HUES6 (cell line): ENCODE measurements around the gene C2CD5.
"Not testable (repeated sequence)": the region's sequence is repeated elsewhere in the genome, so short reads cannot be mapped to it uniquely, and the experiment has no call there.

ENCODE experiments used
- H3K27ac ChIP-seq: 2 replicates; pipeline ENCODE4 v1.7.0; 2013; ENCODE audit warnings: low read depth, mild to moderate bottlenecking, low read length, inconsistent platforms
- H3K27me3 ChIP-seq: 2 replicates; pipeline ENCODE4 v1.6.1; 2013; ENCODE audit warnings: low read length; ENCODE audit not compliant: control insufficient read depth, insufficient read depth
- H3K36me3 ChIP-seq: 2 replicates; pipeline ENCODE4 v1.6.1; 2013; ENCODE audit warnings: low read length; ENCODE audit not compliant: control insufficient read depth, insufficient read depth
- H3K4me1 ChIP-seq: 2 replicates; pipeline ENCODE4 v1.6.1; 2013; ENCODE audit warnings: low read length; ENCODE audit not compliant: control insufficient read depth, insufficient read depth
- H3K4me3 ChIP-seq: 2 replicates; pipeline ENCODE4 v1.5.1; 2013; ENCODE audit warnings: low read depth, low read length
- H3K9ac ChIP-seq: one replicate; pipeline ENCODE4 v1.6.1; 2013; ENCODE audit warnings: mild to moderate bottlenecking, low read length
- H3K9me3 ChIP-seq: 2 replicates; pipeline ENCODE4 v1.6.1; 2013; ENCODE audit warnings: low read depth, low read length; ENCODE audit not compliant: control insufficient read depth, insufficient read depth

Gene C2CD5

GRCh38 chr12:22447223-22447622 is 97.1 kb downstream of the C2CD5 start:
- no peak overlapping the region for H3K27ac ChIP-seq
- no peaks in the 10 kb centered on the region for H3K36me3 ChIP-seq
- no peaks in the 10 kb centered on the region for H3K27me3 ChIP-seq
- H3K9ac ChIP-seq = no peak overlapping the region
- H3K9me3 ChIP-seq = no peaks in the 10 kb centered on the region
- H3K4me1 ChIP-seq = no peaks in the 10 kb centered on the region
- H3K4me3 ChIP-seq = no peak overlapping the region

DNA sequence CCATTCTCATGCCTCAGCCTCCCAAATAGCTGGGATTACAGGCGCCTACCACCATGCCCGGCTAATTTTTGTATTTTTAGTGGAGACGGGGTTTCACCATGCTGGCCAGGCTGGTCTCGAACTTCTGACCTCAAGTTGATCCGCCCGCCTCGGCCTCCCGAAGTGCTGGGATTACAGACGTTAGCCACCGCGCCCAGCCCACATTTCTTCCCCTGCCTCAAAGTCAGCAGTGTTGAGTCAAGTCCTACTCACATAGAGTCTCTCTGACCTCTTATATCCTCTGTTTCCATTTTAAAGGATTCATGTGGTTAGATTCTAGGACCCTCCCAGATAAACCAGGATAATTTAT is 100.1 kb downstream of the C2CD5 start:
- not testable (repeated sequence) for H3K36me3 ChIP-seq, H3K9ac ChIP-seq, H3K9me3 ChIP-seq, H3K4me3 ChIP-seq, H3K4me1 ChIP-seq, H3K27ac ChIP-seq, H3K27me3 ChIP-seq

DNA sequence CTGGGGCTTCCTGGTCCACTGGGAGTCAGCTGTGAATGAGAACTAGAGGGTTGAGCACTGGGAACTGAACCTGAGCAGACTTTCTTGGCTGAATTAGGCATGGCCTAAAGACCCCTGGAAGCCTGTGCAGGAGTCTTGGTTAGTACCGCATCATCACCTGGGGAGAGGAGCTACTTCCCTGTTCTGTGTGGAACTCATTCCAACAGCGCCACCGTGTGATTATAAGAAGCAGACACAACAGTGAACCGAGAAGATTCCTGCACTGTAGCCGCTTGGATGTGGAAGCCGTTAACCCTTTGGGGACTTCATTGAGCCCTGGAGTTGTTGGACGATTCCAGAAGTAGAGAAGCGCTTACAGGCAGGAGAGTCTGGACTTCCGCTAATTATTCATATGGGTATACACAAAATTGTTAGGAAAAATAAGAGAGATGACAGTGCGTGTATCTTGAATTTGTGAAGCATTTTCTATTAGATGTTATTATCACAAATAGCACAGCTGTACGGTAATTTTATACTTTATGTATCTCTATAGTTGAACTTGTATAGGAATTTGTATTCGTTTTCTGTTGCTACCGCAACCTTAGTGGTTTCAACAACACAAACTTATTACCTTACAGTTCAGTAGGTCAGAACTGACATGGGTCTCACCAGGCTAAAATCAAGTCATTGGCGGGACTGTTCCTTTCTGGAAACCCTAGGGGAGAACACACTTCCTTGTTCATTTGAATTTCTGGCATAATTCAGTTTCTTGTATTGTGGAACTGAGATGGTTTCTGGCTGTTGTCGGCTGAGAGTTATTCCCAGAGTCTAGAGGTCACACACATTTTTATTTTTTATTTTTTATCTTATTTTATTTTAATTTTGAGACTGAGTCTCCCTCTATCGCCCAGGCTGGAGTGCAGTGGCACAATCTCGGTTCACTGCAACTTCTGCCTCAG is 100.7 kb downstream of the C2CD5 start:
- Histone ChIP-seq H3K4me3 (no peak overlapping the region), H3K27me3 (no peaks in the 10 kb centered on the region), H3K36me3 (no peaks in the 10 kb centered on the region), H3K4me1 (no peaks in the 10 kb centered on the region), H3K9me3 (no peaks in the 10 kb centered on the region), H3K9ac (no peak overlapping the region), H3K27ac (no peak overlapping the region)

DNA sequence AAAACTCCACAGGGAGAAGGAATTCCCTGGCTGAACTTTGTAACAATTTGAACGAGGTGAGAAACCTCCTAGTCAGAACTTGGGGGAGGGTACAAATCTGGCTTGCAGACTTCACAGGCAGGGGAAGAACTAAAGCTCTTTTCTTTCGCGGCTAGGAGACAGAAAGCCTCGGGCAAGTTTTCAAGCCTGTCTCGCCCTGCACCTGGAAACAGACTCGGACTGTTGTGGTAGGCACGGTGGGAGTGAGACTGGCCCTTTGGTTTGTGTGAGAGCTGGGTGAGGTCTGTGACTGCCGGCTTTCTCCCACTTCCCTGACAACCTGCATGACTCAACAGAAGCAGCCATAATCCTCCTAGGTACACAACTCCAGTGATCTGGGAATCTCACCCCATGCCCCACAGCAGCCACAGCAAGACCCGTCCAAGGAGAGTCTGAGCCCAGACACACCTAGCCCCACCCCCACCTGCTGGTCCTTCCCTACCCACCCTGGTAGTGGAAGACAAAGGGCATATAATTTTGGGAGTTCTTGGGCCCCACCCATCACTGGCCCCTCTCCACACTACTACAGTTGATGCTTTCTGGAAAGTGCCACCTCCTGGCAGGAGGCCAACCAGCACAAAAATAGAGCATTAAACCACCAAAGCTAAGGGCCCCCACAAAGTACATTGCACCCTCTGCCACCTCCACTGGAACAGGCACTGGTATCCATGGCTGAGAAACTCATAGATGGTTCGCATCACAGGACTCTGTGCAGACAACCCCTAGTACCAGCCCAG is 107.1 kb downstream of the C2CD5 start:
- H3K27me3 ChIP-seq = no peaks in the 10 kb centered on the region
- H3K36me3 ChIP-seq = no peaks in the 10 kb centered on the region
- H3K4me1 ChIP-seq = peaks cover 11% of the 10 kb centered on the region
- no peaks in the 10 kb centered on the region for H3K9me3 ChIP-seq
- H3K9ac ChIP-seq = peak overlapping the region; percentile 61
- peak overlapping the region; percentile 7; the same call in 1 of the 2 replicates for H3K27ac ChIP-seq
- H3K4me3 ChIP-seq = peak overlapping the region; percentile 42

- H3K27me3 ChIP-seq = no peaks in the 10 kb centered on the region
- no peak overlapping the region for H3K4me3 ChIP-seq
- peaks cover 11% of the 10 kb centered on the region for H3K4me1 ChIP-seq
- no peak overlapping the region for H3K9ac ChIP-seq
- H3K27ac ChIP-seq = no peak overlapping the region
- H3K36me3 ChIP-seq = no peaks in the 10 kb centered on the region
- H3K9me3 ChIP-seq = no peaks in the 10 kb centered on the region
These were observed 108.8 kb downstream of the C2CD5 start for GRCh38 chr12:22435583-22435982.

DNA sequence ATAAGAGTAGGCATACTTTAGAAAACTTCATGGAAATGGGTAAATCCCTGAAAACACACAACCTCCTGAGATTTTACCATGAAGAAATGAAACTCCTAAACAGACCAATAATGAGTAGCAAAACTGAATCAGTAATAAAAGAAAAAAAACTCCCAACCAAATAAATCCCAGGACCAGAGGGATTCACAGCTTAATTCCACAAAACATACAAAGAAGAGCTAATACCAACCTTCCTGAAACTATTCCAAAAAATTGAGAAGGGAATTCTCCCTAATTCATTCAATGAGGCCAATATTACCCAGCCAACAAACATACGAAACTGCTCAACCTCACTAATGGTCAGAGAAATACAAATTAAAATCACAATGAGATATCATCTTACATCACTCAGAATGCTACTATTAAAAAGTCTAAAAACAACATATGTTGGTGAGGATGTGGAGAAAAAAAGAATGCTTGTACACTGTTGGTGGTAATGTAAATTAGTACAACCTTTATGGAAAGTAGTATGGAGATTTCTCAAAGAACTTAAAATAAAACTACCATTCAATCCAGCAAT is 112.6 kb downstream of the C2CD5 start:
- no peak overlapping the region for H3K4me3 ChIP-seq
- no peaks in the 10 kb centered on the region for H3K36me3 ChIP-seq
- no peaks in the 10 kb centered on the region for H3K27me3 ChIP-seq
- H3K9me3 ChIP-seq = no peaks in the 10 kb centered on the region
- no peak overlapping the region for H3K27ac ChIP-seq
- H3K9ac ChIP-seq = no peak overlapping the region
- peaks cover 4% of the 10 kb centered on the region for H3K4me1 ChIP-seq

DNA sequence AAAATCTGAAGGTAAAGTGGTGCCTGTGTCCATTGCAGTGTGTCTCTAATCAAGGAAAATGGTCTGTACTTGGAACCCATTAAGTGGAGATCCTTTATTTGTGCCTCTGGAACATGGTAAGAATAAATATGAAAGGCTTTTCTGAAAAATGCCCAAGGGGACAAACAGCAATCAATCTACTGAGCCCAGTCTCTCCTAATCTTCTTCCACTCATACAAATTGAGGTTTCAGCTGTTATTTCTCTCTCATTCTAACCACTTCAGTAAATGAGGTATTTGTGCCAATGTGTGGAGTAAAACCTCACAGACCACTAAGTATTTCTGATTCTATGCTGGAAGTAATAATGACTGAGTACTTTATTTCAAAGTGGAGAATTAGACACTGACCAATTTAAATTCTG is 127.5 kb downstream of the C2CD5 start:
- no peaks in the 10 kb centered on the region for H3K4me1 ChIP-seq
- H3K9ac ChIP-seq = no peak overlapping the region
- no peaks in the 10 kb centered on the region for H3K9me3 ChIP-seq
- H3K27me3 ChIP-seq = no peaks in the 10 kb centered on the region
- H3K27ac ChIP-seq = no peak overlapping the region
- H3K36me3 ChIP-seq = no peaks in the 10 kb centered on the region
- H3K4me3 ChIP-seq = no peak overlapping the region

DNA sequence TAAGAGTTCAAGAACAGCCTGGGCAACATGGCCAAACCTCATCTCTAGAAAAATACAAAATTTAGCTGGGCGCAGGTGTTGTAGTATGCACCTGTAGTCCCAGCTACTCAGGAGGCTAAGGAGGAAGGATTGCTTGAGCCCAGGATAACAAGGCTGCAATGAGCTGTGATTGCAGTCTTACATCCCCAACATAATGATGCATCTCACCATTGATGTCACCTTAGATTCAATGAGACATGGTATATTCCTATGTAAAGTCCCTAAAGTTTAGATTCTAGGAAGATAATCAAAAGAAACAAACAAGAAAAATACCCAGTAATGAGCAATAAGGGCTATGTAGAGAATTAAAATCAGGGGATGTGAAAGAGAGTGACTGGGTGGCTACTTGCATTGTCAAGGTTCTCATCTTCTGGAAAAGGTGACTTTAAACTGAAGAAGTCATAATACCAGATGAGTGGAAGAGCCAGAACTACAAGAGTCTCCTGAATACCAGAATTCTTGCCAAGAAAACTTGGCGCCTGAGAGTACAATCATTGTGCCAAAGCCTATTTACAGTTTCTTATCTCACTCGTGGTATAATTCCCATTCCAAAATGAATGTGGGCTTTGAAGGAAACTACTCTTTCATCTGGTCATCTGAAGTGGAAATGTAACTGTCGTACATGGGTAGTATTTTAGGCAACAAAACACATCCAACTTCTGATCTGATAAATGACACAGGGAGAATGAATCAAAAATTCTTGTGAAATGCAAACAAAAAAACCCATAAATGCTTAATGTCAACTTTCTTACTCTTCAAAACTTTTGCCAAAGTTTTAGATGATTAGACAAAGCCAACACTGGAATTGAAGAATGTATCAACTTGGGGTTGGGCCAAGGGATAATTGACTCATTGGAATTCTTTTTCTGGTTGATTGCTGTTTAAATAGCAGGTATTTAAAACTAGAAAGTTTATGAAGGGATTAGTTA is 128.7 kb downstream of the C2CD5 start:
- no peaks in the 10 kb centered on the region for H3K27me3 ChIP-seq
- no peaks in the 10 kb centered on the region for H3K36me3 ChIP-seq
- no peaks in the 10 kb centered on the region for H3K9me3 ChIP-seq
- no peak overlapping the region for H3K27ac ChIP-seq
- no peaks in the 10 kb centered on the region for H3K4me1 ChIP-seq
- H3K4me3 ChIP-seq = no peak overlapping the region
- no peak overlapping the region for H3K9ac ChIP-seq

DNA sequence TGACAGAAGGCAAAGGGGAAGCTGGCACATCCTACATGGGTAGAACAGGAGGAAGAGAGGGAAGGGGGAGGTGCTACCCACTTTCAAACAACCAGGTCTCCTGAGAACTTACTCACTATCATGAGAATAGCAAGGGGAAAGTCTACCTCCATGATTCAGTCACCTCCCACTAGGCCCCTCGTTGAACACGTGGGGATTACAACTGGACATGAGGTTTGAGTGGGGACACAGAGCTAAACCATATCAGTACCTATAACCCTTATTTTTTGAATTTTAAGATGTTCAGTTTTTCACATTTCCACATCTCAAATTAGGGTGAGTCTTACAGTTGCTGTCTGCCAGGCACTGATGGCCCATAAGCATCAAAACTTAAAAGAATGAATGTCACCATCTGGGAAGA is 129.6 kb downstream of the C2CD5 start:
- no peaks in the 10 kb centered on the region for H3K27me3 ChIP-seq
- H3K4me3 ChIP-seq = no peak overlapping the region
- no peak overlapping the region for H3K9ac ChIP-seq
- H3K36me3 ChIP-seq = no peaks in the 10 kb centered on the region
- no peaks in the 10 kb centered on the region for H3K9me3 ChIP-seq
- no peaks in the 10 kb centered on the region for H3K4me1 ChIP-seq
- no peak overlapping the region for H3K27ac ChIP-seq

- H3K36me3 ChIP-seq = no peaks in the 10 kb centered on the region
- H3K4me3 ChIP-seq = no peak overlapping the region
- H3K27me3 ChIP-seq = no peaks in the 10 kb centered on the region
- no peaks in the 10 kb centered on the region for H3K4me1 ChIP-seq
- no peaks in the 10 kb centered on the region for H3K9me3 ChIP-seq
- H3K27ac ChIP-seq = no peak overlapping the region
- H3K9ac ChIP-seq = no peak overlapping the region
These were observed 130.8 kb downstream of the C2CD5 start for GRCh38 chr12:22413592-22413991.
